HG03280 (cell line): ENCODE data around the gene U2AF1.
A peak's percentile ranks its signal among the peaks of the same experiment; 100 is the strongest.
"Not testable (repeated sequence)": the region's sequence is repeated elsewhere in the genome, so short reads cannot be mapped to it uniquely, and the experiment has no call there.

Experiments used
- ATAC-seq: cut with Tn5 transposase; IDR thresholded peaks from one replicate; pipeline ENCODE4 v1.9.1; 2021; ENCODE audit warnings: mild to moderate bottlenecking, moderate library complexity; ENCODE audit not compliant: unreplicated experiment

U2AF1 gene

GRCh38 chr21:43106965-43107793 lies at the start of gene U2AF1:
Gene U2AF1, minus strand, starts transcription at chr21:43107570. Its CDS starts 76 bp downstream, at chr21:43107494.
- peak; percentile 80 for ATAC-seq

DNA sequence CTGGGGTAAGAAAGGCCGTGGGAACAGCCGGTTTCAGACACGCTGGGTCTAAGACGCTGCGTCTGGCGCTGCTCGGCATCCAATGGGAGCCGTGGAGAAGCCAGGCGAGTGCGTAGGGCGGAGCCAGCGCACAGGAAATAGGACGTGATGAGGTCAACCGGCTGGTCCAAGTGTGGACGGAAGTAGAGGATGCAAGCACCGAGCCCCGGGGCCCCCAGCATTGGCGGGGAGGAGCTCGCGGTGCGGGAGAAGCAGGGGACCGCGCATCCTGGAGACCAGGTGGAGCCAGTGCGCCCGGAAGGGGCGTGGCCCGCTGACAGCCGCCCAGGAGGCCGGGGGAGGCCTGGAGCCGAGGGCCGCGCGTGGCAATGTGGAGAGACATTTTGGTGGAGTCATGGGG lies 46.2 kb upstream of the U2AF1 start:
- not testable (repeated sequence) for ATAC-seq

DNA sequence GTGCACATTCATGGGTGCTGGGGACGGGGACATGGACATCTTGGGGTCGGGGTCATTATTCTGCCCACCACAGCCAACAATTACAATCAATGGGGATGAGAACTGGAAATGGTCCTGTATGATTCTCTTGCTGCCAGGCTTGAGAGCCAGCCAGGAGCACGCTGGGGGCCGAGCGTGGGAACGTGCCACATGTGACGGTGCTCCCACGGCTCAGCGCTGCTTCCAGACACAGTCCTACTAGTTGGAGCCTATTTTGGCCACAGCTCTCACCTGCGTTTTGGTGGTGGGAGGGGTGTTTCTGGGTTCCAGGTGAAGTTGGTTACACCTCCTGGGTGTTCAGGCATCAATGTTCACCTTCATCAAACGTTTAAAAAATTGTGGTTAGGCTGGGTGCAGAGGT lies 42.0 kb upstream of the U2AF1 start:
- not testable (repeated sequence) for ATAC-seq

DNA sequence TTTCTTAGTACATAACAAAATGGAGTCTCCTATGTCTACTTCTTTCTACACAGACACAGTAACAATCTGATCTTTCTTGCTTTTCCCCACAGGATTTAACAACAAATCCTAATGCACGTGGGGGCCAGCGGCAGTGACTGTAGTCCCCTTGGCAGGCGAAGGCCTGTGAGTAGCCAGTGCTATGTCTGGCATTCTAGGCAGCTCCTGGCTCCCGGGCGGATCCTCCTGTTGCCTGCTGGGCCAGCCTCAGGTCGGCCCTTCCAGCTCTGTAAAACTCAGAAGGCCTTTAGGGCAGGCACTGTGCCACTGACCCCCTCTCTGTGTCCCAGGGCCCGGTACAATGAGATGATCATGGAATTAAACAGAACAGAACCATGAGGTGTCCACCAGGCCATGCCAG lies 40.6 kb upstream of the U2AF1 start:
- not testable (repeated sequence) for ATAC-seq

DNA sequence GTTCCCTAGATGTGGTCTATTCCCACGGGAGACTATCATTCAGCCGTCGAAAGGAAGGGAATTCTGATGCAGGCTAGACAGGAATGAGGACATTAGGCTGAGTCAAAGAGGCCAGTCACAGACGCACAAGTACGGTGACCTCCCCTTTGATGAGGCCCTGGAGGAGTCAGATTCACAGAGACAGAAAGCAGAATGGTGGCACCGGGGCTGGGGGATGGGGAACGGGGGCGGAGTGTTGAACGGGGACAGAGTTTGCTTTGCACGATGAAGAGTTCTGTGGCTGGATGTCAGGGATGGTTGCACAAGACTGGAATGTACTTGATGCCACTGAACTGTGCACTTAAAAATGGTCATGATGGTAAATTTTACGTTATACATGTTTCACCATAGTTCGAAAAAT lies 39.3 kb upstream of the U2AF1 start:
- not testable (repeated sequence) for ATAC-seq

- not testable (repeated sequence) for ATAC-seq
These were observed 34.0 kb upstream of the U2AF1 start for GRCh38 chr21:43141407-43141806.

DNA sequence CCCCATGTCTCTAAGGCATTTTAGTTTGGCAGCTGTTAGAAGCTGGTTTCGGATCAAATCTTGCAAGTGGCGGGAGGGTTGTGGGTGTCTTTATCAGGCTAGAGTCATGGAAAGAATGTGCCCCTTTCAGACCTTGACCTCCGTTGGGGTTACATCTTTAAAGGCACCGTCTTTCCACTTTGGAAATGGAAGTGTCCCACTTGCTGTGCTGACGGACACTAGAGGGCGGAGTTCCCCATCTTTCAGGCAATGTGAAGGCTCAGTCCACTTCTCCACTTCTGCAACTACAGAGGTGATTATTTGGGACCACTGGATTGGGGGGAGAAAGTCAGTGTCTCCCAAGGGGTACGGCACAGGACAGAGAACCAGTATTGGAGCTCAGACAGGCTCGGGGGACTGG lies 31.6 kb upstream of the U2AF1 start:
- ATAC-seq = not testable (repeated sequence)

- ATAC-seq = not testable (repeated sequence)
These were observed 27.1 kb upstream of the U2AF1 start for GRCh38 chr21:43134520-43134919.

DNA sequence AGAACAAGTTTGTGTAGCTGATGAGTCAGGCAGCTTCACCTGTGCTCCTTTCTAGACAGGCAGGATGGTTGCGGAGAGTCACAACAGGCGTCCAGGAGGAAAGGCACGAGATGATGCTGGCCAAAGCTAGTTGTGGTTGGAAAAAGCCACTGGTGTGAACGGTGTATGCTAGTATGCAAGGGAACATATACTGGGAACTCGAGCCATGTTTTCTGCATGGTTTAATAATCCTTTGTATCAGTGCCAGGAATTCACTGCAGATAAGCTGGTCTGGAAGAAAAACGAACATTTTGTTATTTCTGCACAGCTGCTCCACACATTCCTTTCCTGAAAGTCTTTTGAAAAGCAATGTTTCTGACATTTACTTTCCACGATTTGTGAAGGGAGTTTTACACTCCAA lies 22.7 kb upstream of the U2AF1 start:
- not testable (repeated sequence) for ATAC-seq

DNA sequence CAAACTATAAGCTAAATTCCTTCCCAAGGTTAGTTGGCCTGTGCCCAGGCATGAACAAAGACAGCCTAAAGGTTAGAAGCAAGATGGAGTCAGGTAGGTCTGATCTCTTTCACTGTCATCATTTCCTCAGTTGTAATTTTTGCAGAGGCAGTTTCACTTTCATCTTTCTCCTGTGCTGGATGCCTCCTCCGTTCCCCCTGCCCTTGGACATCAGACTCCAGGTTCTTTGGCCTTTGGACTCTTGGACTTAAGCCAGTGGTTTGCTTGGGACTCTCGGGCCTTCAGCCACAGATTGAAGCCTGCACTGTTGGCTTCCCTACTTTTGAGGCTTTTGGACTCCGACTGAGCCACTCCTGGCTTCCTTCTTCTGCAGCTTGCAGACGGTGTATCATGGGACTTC lies 8.6 kb upstream of the U2AF1 start:
- not testable (repeated sequence) for ATAC-seq

DNA sequence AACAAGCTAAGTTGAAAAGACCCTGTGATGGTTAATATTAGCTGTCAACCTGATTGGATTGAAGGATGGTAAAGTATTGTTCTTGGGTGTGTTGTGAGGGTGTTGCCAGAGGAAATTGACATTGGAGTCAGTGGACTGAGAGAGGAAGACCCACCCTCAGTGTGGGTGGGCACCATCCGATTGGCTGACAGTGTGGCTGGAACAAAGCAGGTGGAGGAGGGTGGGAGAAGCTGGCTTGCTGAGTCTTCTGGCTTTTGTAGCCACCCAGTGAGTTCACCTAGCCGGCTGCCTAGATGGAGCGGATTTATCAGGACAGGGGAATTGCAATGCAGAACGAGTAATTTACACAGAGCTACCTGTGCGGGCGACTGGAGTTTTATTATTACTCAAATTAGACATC lies 7.1 kb upstream of the U2AF1 start:
- not testable (repeated sequence) for ATAC-seq

GRCh38 chr21:43109006-43109405 lies 1.6 kb upstream of the U2AF1 start:
- ATAC-seq = not testable (repeated sequence)

DNA sequence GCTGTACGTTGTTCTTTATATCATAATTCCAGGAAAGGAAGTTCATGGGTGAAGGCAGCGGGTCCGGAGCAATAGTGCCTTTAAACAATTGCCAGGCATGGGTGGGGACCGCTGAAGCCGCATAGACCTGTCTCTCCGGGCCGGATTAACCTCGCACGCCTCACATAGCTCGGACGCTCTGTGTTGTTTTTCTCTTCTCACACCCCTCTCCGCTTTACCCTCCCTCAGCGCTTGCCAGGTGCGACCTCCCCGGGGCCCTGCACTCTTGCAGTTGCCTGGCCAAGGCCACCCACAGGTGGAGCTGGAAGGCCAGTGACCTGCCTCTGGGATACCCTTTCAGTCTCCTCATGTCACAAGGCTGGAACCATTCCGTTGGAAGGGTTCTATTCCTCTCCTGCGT lies 807 bp upstream of the U2AF1 start:
- ATAC-seq = not testable (repeated sequence)

- not testable (repeated sequence) for ATAC-seq
These were observed 396 bp upstream of the U2AF1 start for GRCh38 chr21:43107794-43108137.

DNA sequence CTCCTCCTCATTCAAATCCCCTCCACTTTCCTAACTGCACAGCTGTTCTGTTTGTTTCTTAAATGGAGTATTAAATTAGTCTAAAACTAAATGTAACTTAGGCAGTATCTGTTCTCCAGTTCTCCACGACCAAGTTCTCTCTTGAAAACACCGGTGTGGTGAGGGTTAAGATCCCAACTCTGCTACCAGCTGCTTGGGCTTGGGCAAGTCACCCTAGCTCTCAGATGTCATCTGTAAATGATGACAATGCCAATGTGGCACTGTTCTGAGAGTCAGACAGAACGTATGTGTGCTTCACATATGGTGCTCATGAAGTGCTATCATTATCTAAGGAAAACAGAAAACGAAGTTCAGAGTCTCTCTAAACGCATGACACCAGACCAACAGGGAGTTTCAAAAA lies 2.7 kb downstream of the U2AF1 start:
- ATAC-seq = not testable (repeated sequence)

DNA sequence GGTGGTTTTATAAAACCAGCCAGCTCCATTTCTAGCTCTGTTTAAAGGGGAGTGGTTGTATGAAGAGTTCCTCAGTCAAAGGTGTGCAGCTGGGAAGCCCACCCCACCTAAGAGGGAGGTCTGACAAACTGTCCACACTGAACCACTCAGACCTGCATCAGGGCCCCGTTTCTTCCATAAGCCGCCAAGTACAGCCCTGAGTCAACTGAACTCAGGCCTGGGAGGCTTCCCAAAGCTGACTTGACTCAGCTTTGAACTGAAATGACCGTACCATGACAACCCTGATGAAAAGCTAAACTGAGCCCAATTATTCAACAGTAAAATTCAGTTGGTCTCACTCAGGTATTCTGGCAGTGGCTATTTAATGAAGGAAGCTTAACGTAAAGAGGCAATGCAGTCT lies 5.1 kb downstream of the U2AF1 start:
- ATAC-seq = not testable (repeated sequence)

DNA sequence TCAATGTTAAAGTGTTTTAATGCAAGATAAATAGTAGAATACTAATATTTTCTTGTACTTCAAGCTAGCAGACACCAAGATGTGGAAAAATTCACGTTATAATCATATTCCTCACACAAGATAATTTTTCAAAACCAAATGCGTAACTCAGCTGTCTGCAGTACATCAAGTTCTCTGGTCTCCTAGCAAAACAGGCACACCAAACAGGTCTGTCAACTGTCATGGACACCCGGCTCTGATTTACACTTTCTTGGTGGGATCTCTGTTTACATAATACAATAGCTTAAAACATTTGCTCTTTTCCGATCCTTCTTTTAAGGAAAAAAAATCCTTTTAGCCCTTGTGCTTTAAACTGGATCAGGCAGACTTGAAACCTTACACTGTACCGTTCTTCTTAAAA lies 5.7 kb downstream of the U2AF1 start:
- ATAC-seq = not testable (repeated sequence)

- not testable (repeated sequence) for ATAC-seq
These were observed 6.4 kb downstream of the U2AF1 start for GRCh38 chr21:43101000-43101399.

DNA sequence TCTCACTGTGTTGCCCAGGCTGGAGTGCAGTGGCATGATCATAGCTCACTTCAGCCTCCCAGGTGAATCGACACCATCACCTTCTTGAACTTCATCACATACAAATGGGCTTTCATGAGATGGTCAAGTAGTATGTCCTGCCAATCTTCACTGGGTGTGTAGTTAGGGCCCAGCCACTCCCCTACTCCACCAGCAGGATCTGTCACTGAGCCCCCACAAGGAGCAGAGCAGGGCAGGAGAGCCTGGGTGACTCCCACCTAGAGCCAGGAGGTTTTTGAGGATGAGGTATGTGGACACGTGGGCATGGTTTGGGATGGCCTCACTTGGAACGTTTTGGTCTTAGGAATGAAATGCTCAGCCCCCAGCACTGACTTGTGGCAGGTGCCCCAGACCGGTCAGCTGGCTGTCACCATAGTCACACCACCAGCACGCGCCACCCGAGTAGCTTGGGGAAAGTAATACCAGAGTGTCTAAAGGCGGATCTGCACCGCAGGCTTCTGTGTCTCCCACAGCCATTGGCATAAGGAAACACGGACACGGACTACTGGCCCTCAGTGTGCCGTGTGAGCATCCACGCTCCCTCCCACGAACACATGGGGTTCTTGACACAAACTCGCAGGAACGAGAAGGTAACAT lies 15.3 kb downstream of the U2AF1 start:
- ATAC-seq = not testable (repeated sequence)

- not testable (repeated sequence) for ATAC-seq
These were observed 16.4 kb downstream of the U2AF1 start for GRCh38 chr21:43090947-43091346.

DNA sequence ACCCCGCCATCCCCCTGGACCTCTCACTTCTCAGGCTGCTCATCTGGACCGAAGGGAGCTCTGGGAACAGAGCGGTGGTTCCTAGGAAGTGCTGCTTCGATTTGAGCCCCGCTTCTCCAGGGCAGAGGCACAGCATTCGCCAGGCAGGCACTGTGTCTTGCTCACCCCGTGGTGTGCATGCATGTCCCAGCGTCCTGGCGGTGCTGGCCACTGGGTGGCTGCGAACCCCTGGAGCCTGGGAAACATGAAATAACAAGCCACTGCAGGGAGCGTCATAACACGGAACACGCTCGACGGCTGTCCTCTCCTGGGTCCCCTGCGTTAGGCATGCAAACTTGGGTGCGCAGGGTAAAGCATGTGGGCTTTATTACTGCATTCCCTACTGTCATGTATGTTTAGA lies 17.9 kb downstream of the U2AF1 start:
- ATAC-seq = not testable (repeated sequence)
